Measurements from ENCODE around the gene OGA.

- TF ChIP-seq GATA2 (IDR thresholded peaks at IDR 0.05; ENCODE audit: low read depth, low read length) = no peak
- no peak for TF ChIP-seq GATA3 (IDR thresholded peaks at IDR 0.05; ENCODE audit: low read depth, low read length)
Observed at GRCh38 chr10:101781984-101782810, 36.0 kb downstream of the OGA start.

Data from SH-SY5Y (cell line).